Hepatocyte (in vitro differentiated cells): ENCODE results near the gene DUSP2. TPM values are rescaled to one million over a fixed set of nuclear protein-coding genes. Genes with fewer than 3 reads are reported as not detected.

Source experiments
- DNase-seq: peaks from one replicate; pipeline ENCODE4 v3.0.0-alpha.2; 2016; ENCODE audit warnings: low spot score
- H2AFZ ChIP-seq: fragments of 200-600 bp; sonication (generic); 2 replicates; pipeline ENCODE4 v1.6.0; 2016; ENCODE audit warnings: antibody characterized with exemption, mild to moderate bottlenecking
- H3K27ac ChIP-seq: fragments of 200-600 bp; sonication (generic); 2 replicates; pipeline ENCODE4 v1.5.1; 2016; ENCODE audit warnings: mild to moderate bottlenecking
- H3K27me3 ChIP-seq: fragments of 200-600 bp; sonication (generic); 2 replicates; pipeline ENCODE4 v1.6.1; 2016
- H3K36me3 ChIP-seq: fragments of 200-600 bp; sonication (generic); replicated peaks from 2 replicates; pipeline ENCODE4 v1.5.1; 2016; ENCODE audit warnings: low read depth; ENCODE audit not compliant: insufficient read depth
- H3K4me1 ChIP-seq: fragments of 200-600 bp; sonication (generic); 2 replicates; pipeline ENCODE4 v1.5.1; 2016; ENCODE audit warnings: mild to moderate bottlenecking, moderate library complexity; ENCODE audit not compliant: insufficient read depth
- H3K4me2 ChIP-seq: fragments of 200-600 bp; sonication (generic); 2 replicates; pipeline ENCODE4 v1.6.0; 2016
- H3K4me3 ChIP-seq: fragments of 200-600 bp; sonication (generic); 2 replicates; pipeline ENCODE4 v1.5.1; 2016; ENCODE audit warnings: mild to moderate bottlenecking
- H3K79me2 ChIP-seq: fragments of 200-600 bp; sonication (generic); 2 replicates; pipeline ENCODE4 v1.6.0; 2017; ENCODE audit warnings: mild to moderate bottlenecking
- H3K9me2 ChIP-seq: fragments of 200-600 bp; sonication (generic); replicated peaks from 2 replicates; pipeline ENCODE4 v1.6.0; 2017; ENCODE audit warnings: mild to moderate bottlenecking; ENCODE audit not compliant: insufficient read depth
- H3K9me3 ChIP-seq: fragments of 200-600 bp; sonication (generic); 2 replicates; pipeline ENCODE4 v1.5.1; 2016; ENCODE audit warnings: low read depth, mild to moderate bottlenecking
- H4K20me1 ChIP-seq: fragments of 200-600 bp; sonication (generic); 2 replicates; pipeline ENCODE4 v1.6.0; 2016; ENCODE audit warnings: mild to moderate bottlenecking; ENCODE audit not compliant: insufficient read depth, poor library complexity, severe bottlenecking
- CTCF ChIP-seq: fragments of 200-600 bp; sonication (generic); IDR thresholded peaks from 2 replicates; pipeline ENCODE4 v1.5.1; 2016; ENCODE audit warnings: antibody characterized with exemption, mild to moderate bottlenecking; ENCODE audit not compliant: poor library complexity
- EZH2 ChIP-seq: fragments of 200-600 bp; sonication (generic); IDR thresholded peaks from 2 replicates; pipeline ENCODE4 v1.6.1; 2016; ENCODE audit warnings: antibody characterized with exemption, mild to moderate bottlenecking, borderline replicate concordance
- EZH2phosphoT487 ChIP-seq: fragments of 200-600 bp; sonication (generic); IDR thresholded peaks from one replicate; pipeline ENCODE4 v1.6.1; 2018; ENCODE audit warnings: antibody characterized with exemption, mild to moderate bottlenecking, low read depth, moderate library complexity; ENCODE audit not compliant: unreplicated experiment, severe bottlenecking
- WGBS: methylation state at CpG from one replicate; pipeline ENCODE4 v1.1.6; 2016; ENCODE audit warnings: low lambda C conversion rate; ENCODE audit errors: missing lambda C conversion rate; 5-methylcytosine and 5-hydroxymethylcytosine counted together
- polyA plus RNA-seq: library from polyadenylated mRNA; unstranded; fragments of >200 nt; fragmentation: Nextera tagmentation; extraction: Ambion mirVana; gene quantifications from 2 replicates; pipeline ENCODE4 v1.2.1, GENCODE V29; 2016
- total RNA-seq: library from RNA; depleted of rRNA; stranded (reverse); fragments of >200 nt; gene quantifications from 2 replicates; pipeline ENCODE4 v1.2.3, GENCODE V29; 2014

The DUSP2 gene
- total and polyA plus RNA-seq, 2 experiments from 2014 or later: 11.3 to 24.0 TPM

GRCh38 chr2:96102596-96103186 is 42.5 kb downstream of the DUSP2 start:
- no peak overlapping the region for H3K4me3 ChIP-seq
- H3K36me3 ChIP-seq: no peaks in the 10 kb centered on the region
- no peaks in the 10 kb centered on the region for H3K9me3 ChIP-seq
- no peaks in the 10 kb centered on the region for H3K79me2 ChIP-seq
- no peak for DNase-seq
- H3K4me2 ChIP-seq: no peak overlapping the region
- H3K9me2 ChIP-seq: no peaks in the 10 kb centered on the region
- H2AFZ ChIP-seq: no peak overlapping the region
- no peaks in the 10 kb centered on the region for H4K20me1 ChIP-seq
- 96% methylated on average over 15 of the region's 15 CpGs for WGBS
- H3K27ac ChIP-seq: no peak overlapping the region
- H3K27me3 ChIP-seq: no peaks in the 10 kb centered on the region
- TF ChIP-seq EZH2 (no peak), EZH2phosphoT487 (no peak), CTCF (no peak)
- no peaks in the 10 kb centered on the region for H3K4me1 ChIP-seq

GRCh38 chr2:96100893-96101304 is 44.3 kb downstream of the DUSP2 start:
- no peaks in the 10 kb centered on the region for H3K27me3 ChIP-seq
- no peak overlapping the region for H2AFZ ChIP-seq
- no peaks in the 10 kb centered on the region for H3K36me3 ChIP-seq
- TF ChIP-seq CTCF: no peak
- no peak for TF ChIP-seq EZH2phosphoT487
- TF ChIP-seq EZH2: no peak
- H3K9me2 ChIP-seq: no peaks in the 10 kb centered on the region
- H3K4me2 ChIP-seq: no peak overlapping the region
- WGBS: 98% methylated on average over 3 of the region's 3 CpGs
- no peak overlapping the region for H3K4me3 ChIP-seq
- no peaks in the 10 kb centered on the region for H3K9me3 ChIP-seq
- no peaks in the 10 kb centered on the region for H3K4me1 ChIP-seq
- no peak overlapping the region for H3K27ac ChIP-seq
- no peaks in the 10 kb centered on the region for H4K20me1 ChIP-seq
- H3K79me2 ChIP-seq: no peaks in the 10 kb centered on the region
- DNase-seq: no peak

- WGBS: 81% methylated on average over 10 of the region's 12 CpGs
- Histone ChIP-seq H3K9me2 (no peaks in the 10 kb centered on the region), H3K9me3 (no peaks in the 10 kb centered on the region), H3K79me2 (no peaks in the 10 kb centered on the region), H3K27ac (no peak overlapping the region), H3K4me3 (no peak overlapping the region), H3K4me1 (no peaks in the 10 kb centered on the region), H4K20me1 (no peaks in the 10 kb centered on the region), H3K36me3 (no peaks in the 10 kb centered on the region), H3K27me3 (no peaks in the 10 kb centered on the region), H2AFZ (no peak overlapping the region), H3K4me2 (no peak overlapping the region)
- TF ChIP-seq CTCF (no peak), EZH2 (no peak), EZH2phosphoT487 (no peak)
- DNase-seq: no peak
Measured at GRCh38 chr2:96099861-96100798, 45.1 kb downstream of the DUSP2 start.
